Measurements from ENCODE around the gene MSRB2.

The MSRB2 gene

DNA sequence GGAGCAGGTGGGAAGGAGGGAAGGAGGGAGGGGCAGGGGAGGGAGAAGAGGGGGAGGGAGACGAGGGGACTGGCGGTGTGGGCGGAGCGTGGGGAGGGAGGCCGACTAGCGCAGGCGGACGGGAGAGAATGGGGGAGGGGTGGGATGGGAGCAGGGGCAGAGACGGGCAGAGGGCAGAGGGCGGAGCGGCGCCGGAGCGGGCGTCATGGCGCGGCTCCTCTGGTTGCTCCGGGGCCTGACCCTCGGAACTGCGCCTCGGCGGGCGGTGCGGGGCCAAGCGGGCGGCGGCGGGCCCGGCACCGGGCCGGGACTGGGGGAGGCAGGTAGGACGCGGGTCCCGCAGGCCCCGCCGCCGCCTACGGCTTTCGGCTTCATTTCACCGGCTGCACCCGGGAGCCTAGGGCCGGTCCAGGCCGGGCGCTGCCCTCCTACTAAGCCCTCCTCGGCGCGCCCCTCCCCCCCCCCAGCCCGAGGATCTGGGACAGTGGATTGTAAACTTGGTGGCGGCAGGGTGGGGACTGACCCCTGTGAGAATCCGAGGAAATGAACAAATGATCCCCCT lies at the start of gene MSRB2:
Gene MSRB2, plus strand, starts transcription at position 176 of the 562 bp plus-strand sequence. Its CDS starts 30 bp downstream, at position 206.
- H3K4me3 ChIP-seq (ENCODE audit: low read depth, low read length) = peak within 1 kb of the TSS; percentile 69
- peak; percentile 89 for DNase-seq (ENCODE audit: low read depth)
- TF ChIP-seq, protein P1, sequence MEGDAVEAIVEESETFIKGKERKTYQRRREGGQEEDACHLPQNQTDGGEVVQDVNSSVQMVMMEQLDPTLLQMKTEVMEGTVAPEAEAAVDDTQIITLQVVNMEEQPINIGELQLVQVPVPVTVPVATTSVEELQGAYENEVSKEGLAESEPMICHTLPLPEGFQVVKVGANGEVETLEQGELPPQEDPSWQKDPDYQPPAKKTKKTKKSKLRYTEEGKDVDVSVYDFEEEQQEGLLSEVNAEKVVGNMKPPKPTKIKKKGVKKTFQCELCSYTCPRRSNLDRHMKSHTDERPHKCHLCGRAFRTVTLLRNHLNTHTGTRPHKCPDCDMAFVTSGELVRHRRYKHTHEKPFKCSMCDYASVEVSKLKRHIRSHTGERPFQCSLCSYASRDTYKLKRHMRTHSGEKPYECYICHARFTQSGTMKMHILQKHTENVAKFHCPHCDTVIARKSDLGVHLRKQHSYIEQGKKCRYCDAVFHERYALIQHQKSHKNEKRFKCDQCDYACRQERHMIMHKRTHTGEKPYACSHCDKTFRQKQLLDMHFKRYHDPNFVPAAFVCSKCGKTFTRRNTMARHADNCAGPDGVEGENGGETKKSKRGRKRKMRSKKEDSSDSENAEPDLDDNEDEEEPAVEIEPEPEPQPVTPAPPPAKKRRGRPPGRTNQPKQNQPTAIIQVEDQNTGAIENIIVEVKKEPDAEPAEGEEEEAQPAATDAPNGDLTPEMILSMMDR (IDR thresholded peaks at IDR 0.05; ENCODE audit: low read depth, low read length) = no peak
- no peak for TF ChIP-seq MYC (IDR thresholded peaks at IDR 0.05; ENCODE audit: low read depth, low read length)
- TF ChIP-seq POLR2A (IDR thresholded peaks at IDR 0.05; ENCODE audit: extremely low read depth, insufficient read length) = peak; percentile 70
- TF ChIP-seq, protein P2, sequence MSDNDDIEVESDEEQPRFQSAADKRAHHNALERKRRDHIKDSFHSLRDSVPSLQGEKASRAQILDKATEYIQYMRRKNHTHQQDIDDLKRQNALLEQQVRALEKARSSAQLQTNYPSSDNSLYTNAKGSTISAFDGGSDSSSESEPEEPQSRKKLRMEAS (IDR thresholded peaks at IDR 0.05; ENCODE audit: low read depth, low read length) = no peak

DNA sequence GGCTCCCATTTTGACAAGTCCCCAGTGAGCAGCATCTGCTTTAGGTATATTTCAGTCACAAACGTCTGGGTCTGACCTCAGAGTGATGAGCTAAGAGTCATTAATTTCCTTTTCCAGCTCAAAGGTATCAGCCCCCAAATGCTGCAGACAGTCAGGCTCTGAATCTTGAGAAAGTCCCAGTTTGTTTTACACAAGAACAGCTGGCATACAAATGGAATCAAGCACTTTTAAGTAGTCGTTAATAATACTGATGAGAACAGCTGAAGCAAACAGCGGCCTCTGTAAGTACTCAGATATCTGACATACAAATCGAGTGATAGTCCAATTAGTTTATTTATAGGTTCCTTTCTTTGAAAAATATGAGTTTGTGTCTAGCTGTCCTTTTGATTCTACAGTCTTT lies 49.4 kb upstream of the MSRB2 start:
- TF ChIP-seq, protein P1 (IDR thresholded peaks at IDR 0.05; ENCODE audit: low read depth, low read length) = no peak
- TF ChIP-seq MYC (IDR thresholded peaks at IDR 0.05; ENCODE audit: low read depth, low read length) = no peak
- no peak overlapping the region for H3K4me3 ChIP-seq (ENCODE audit: low read depth, low read length)
- DNase-seq (ENCODE audit: low read depth) = no peak

DNA sequence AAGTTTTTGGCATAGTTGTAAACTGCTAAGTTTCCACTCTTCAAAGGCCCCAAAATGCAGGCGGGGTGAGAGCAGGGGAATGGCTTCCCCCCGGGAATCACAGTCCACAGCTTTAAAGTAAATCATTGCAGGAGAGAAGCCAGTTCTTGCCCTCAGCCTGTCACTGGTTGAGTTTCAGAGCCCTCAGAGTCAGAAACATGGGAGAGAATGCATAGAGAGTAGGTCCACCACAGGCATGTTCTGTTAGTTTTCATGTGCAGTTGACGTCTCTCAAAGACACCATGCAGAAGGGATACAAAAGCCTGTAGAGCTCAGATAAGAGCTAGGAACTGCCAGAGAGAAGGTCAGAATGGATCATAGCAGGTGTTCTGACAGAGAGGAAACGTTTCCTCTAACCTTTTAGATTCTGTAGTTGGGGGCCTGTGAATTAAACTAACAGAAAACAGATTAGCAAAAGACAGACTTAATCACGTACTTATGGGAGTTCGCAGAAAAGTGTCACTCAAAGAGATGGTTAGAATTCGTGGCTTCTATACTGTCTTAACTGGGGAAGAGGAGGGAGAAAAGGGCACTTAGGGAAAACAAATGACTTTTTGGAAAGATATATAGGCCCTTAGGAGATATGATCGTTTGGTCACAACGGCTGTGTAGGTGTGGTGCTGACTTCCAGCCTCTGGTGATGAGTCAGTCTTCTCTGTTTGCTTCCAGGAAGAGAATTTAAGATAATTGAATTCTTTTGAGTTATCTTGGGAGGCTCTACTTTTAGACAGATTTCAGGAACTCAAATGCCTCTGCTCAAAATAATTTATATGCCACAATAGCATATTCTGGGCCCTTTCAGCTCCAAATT lies 48.0 kb upstream of the MSRB2 start:
- H3K4me3 ChIP-seq (ENCODE audit: low read depth, low read length) = no peak overlapping the region
- TF ChIP-seq, protein P2 (IDR thresholded peaks at IDR 0.05; ENCODE audit: low read depth, low read length) = no peak
- TF ChIP-seq, protein P1 (IDR thresholded peaks at IDR 0.05; ENCODE audit: low read depth, low read length) = no peak
- no peak for TF ChIP-seq MYC (IDR thresholded peaks at IDR 0.05; ENCODE audit: low read depth, low read length)
- TF ChIP-seq POLR2A (IDR thresholded peaks at IDR 0.05; ENCODE audit: extremely low read depth, insufficient read length) = no peak
- DNase-seq (ENCODE audit: low read depth) = no peak

DNA sequence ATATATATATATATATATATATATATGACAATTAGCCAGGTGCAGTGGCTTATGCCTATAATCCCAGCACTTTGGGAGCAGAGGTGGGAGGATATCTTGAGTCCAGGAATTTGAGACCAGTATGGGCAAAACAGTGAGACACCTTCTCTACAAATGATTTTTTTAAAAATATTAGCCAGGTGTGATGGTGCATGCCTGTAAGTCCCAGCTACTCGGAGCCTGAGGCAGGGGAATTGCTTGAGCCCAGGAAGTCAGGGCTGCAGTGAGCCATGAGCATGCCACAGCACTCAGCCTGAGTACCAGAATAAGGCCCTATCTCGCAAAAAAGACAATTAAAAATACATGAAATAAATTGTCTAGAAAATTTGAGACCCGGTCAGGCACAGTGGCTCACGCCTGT lies 47.2 kb upstream of the MSRB2 start:
- no peak overlapping the region for H3K4me3 ChIP-seq (ENCODE audit: low read depth, low read length)
- no peak for DNase-seq (ENCODE audit: low read depth)
- TF ChIP-seq MYC (IDR thresholded peaks at IDR 0.05; ENCODE audit: low read depth, low read length) (no peak), POLR2A (IDR thresholded peaks at IDR 0.05; ENCODE audit: extremely low read depth, insufficient read length) (no peak)
- TF ChIP-seq, protein P2 (IDR thresholded peaks at IDR 0.05; ENCODE audit: low read depth, low read length) = no peak
- TF ChIP-seq, protein P1 (IDR thresholded peaks at IDR 0.05; ENCODE audit: low read depth, low read length) = no peak

DNA sequence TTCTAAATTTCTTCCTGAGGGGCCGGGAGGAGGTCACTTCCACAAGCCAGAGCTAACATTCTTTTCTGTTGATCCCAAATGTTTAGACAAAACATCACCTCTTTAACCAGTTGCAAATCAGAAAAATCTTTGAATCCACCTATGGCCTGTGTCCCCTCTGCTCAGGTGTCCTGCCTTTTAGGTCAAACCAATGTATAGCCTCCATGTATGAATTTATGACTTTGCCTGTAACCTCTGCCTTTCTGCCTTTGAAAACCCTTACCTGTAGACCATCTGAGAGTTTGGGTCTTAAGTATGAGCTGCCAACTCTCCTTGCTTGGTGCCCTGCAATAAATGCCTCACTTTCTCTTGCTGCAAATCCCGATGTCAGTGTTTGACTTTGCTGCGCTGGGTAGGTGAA lies 44.1 kb upstream of the MSRB2 start:
- no peak for DNase-seq (ENCODE audit: low read depth)
- TF ChIP-seq, protein P1 (IDR thresholded peaks at IDR 0.05; ENCODE audit: low read depth, low read length) = no peak
- no peak overlapping the region for H3K4me3 ChIP-seq (ENCODE audit: low read depth, low read length)
